ENCODE results near the gene METTL23. TPM values are rescaled to one million over a fixed set of nuclear protein-coding genes. Genes with fewer than 3 reads are reported as not detected.
A peak's percentile ranks its signal among the peaks of the same experiment; 100 is the strongest.

The METTL23 gene
- total and polyA plus RNA-seq, 11 donors, result 22.1 to 33.7 (median 24.0) TPM

DNA sequence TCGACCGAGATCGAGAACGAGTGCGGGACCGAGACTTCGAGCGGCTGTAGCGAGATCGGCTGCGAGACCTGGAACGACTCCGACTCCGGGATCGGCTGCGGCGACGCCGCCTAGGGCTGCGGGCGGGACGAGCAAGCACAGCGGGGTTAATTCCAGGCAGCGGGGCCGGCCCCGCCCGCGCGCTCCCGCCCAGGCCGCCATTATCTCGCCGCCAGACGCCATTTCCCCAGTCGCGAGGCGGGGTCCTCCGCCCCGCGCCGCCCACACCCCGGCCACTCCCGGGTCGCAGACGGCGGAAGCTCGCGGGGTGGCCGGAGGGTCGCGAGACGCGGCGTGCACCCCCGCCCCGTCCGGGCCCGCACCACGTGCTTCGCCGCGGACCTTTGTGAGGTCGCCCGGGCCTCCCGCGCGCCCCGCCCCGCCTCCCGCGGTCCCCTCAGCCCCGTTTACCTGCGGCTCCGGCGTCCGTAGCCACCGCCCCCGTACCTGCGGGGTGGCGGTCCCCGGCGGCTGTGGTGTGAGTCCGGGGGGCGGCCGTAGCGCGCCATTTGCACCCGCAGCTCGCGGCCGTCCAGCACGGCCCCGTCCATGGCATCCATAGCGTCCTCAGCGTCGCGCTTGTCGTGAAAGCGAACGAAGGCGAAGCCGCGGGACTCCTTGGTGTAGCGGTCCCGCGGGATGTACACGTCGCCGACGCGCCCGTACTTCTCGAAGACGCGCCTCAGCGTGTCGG, 9.9 kb downstream of the METTL23 start:
- DNase-seq, result peak; percentile 84 to 90 (median 86)
- peak in 7 of 12 donors; percentile 15 to 49 (median 21) for TF ChIP-seq CTCF (IDR thresholded peaks at IDR 0.05)
- TF ChIP-seq POLR2A (IDR thresholded peaks at IDR 0.05), result peak in 1 of 2 donors; percentile 54
- Histone ChIP-seq H3K27ac (peak overlapping the region; percentile 97 to 100 (median 99)), H3K9me3 (no peaks in the 10 kb centered on the region), H3K4me3 (peak overlapping the region; percentile 71 to 100 (median 94)), H3K27me3 (no peaks in the 10 kb centered on the region), H3K36me3 (peaks cover 0 to 55% (median 49%) of the 10 kb centered on the region in 9 donors), H3K4me1 (peaks cover 5 to 78% (median 49%) of the 10 kb centered on the region in 12 donors)
- intact Hi-C loops (cut with DNase I), result loop anchor here in 2 of 10 donors (1.0 to 10.0 kb wide), 2 partner anchors 10 to 52 kb away; partner anchors contain the start of genes JMJD6 (in 1 of the 2) and METTL23 (in 1 of the 2)
- peak; percentile 17 to 65 (median 44) for ATAC-seq
- WGBS, 4 donors, result 0 to 1% (median 0%) methylated on average over 38 to 117 of the region's 117 CpGs

DNA sequence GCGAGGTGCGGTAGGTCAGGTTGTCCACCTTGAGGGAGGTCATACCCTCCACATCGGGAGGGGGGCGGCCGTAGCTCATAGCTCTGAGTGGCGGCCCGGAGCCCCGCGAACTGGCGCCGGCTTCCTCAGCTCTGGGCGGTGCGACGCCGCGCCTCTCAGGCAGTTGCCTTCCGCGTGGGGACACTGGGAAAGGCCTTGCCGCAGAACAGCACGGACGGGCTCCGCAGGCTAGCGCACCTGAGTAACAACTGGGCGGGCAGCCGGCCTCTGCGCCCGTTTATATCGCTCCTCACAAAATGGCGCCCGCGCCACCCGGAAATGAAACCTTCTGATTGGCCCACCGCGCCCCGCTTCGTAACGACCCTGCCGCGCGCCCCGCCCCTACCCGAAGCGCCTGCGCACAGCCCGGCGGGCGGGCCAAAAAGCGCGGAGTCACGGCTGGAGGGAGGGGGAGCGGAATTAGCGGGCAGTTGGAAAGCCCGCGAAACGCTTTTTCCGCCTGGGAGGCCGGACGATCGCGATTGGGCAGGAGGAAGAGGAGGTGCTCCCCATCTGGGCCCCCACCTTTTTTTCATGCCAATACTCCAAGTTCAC, 10.5 kb downstream of the METTL23 start, which contains the start of gene SRSF2:
TSS of gene SRSF2 (minus strand) at position 250 of the 594 bp plus-strand sequence. CDS start at position 79, 171 bp downstream.
- peaks cover 5 to 78% (median 48%) of the 10 kb centered on the region in 12 donors for H3K4me1 ChIP-seq
- H3K27ac ChIP-seq, result peak within 1 kb of the TSS; percentile 97 to 100 (median 99)
- TF ChIP-seq POLR2A (IDR thresholded peaks at IDR 0.05) (peak; percentile 90 to 99), CTCF (IDR thresholded peaks at IDR 0.05) (no peak)
- peak within 1 kb of the TSS; percentile 71 to 100 (median 94) for H3K4me3 ChIP-seq
- DNase-seq, result peak; percentile 98 to 99 (median 98)
- no peaks in the 10 kb centered on the region for H3K27me3 ChIP-seq
- 0 to 1% (median 0%) methylated on average over 41 to 60 of the region's 60 CpGs for WGBS, 4 donors
- peak; percentile 88 to 94 (median 91) for ATAC-seq
- intact Hi-C loops (cut with DNase I), result loop anchor here in 2 of 10 donors (1.0 to 10.0 kb wide), 2 partner anchors 11 to 52 kb away; partner anchors contain the start of genes JMJD6 (in 1 of the 2) and METTL23 (in 1 of the 2)
- H3K36me3 ChIP-seq, result peaks cover 0 to 55% (median 49%) of the 10 kb centered on the region in 9 donors
- no peaks in the 10 kb centered on the region for H3K9me3 ChIP-seq

DNA sequence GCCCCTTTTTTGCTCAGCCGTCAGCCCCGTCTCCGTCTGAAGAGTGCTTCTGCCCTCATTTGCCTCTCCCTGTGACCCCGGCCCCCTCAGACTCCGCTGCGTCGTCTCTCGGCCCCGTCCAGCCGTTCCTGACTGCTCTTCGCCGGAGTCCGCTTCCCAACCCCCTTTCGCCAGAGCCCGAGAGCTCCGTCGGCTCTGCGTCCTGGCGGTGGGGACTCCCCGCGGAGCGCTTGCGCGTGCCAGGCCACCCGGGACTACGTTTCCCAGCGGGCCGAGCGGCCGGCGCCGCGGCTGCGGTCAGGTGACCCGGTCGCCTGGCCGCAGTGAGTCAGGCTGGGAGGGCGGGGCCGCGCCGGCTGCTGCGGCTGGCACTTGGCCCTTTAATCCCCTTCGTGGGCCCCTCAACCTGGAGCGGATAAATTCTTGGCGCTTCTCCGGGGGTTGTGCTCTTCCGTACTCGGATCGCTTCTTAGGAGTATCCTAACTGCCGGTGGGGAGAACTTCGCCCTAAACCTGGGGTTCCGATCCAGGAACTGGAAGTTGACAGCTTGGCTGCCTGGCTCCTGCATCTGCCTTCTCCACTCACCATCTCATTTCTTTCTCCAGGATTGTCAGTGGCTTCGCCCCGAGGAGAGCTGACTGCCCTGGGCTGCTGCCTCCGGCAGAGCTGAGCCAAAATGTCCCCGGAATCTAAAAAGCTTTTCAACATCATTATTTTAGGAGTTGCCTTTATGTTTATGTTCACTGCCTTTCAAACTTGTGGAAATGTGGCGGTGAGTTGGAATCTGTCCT, 11.2 kb downstream of the METTL23 start, which contains the start of gene MFSD11:
TSS of gene MFSD11 (plus strand) at position 444 of the 792 bp plus-strand sequence. CDS start at position 678, 234 bp downstream.
- Histone ChIP-seq H3K27ac (peak within 1 kb of the TSS; percentile 97 to 100 (median 99)), H3K9me3 (no peaks in the 10 kb centered on the region), H3K4me3 (peak within 1 kb of the TSS; percentile 71 to 100 (median 94)), H3K36me3 (peaks cover 0 to 55% (median 49%) of the 10 kb centered on the region in 9 donors), H3K27me3 (no peaks in the 10 kb centered on the region), H3K4me1 (peaks cover 5 to 72% (median 45%) of the 10 kb centered on the region in 12 donors)
- TF ChIP-seq POLR2A (IDR thresholded peaks at IDR 0.05), result peak in 1 of 2 donors; percentile 76
- peak in 1 of 12 donors; percentile 5 for TF ChIP-seq CTCF (IDR thresholded peaks at IDR 0.05)
- intact Hi-C loops (cut with DNase I), result loop anchor here in 2 of 10 donors (1.0 to 10.0 kb wide), 2 partner anchors 12 to 53 kb away; partner anchors contain the start of genes JMJD6 (in 1 of the 2) and METTL23 (in 1 of the 2)
- WGBS, 4 donors, result 0 to 1% (median 0%) methylated on average over 50 to 57 of the region's 57 CpGs
- peak; percentile 70 to 86 (median 84) for ATAC-seq
- DNase-seq, result peak; percentile 93 to 96 (median 94)
